WTC11 (cell line): ENCODE measurements around the gene SEC16A. TPM values are rescaled to one million over a fixed set of nuclear protein-coding genes. Genes with fewer than 3 reads are reported as not detected.

Experiments used
- ATAC-seq: fragments of 200-7000 bp; cut with Tn5 transposase; 2 replicates; pipeline ENCODE4 v1.10.0; 2021; ENCODE audit warnings: mild to moderate bottlenecking, moderate library complexity
- CTCF ChIA-PET: fragments of 300-600 bp; sonication (Branson Sonifier 250); formaldehyde crosslinking; loops from one replicate; lab custom pipeline; 2021; ENCODE audit warnings: antibody characterized with exemption; lab: Charles Lee
- POLR2A ChIA-PET: fragments of 350-600 bp; sonication (Branson Sonifier 250); formaldehyde crosslinking; loops from one replicate; lab custom pipeline; 2021; ENCODE audit warnings: antibody characterized with exemption; lab: Charles Lee
- DNase-seq: peaks from one replicate; pipeline ENCODE4 v3.0.0; 2021; ENCODE audit warnings: low spot score
- H3K27ac Mint-ChIP-seq: 2 replicates; pipeline ENCODE4 v1.8.0; 2021; ENCODE audit warnings: mixed read lengths
- H3K27me3 Mint-ChIP-seq: 2 replicates; pipeline ENCODE4 v1.8.0; 2021; ENCODE audit warnings: low read depth, mild to moderate bottlenecking, moderate library complexity, mixed read lengths
- H3K36me3 Mint-ChIP-seq: 2 replicates; pipeline ENCODE4 v1.8.0; 2021; ENCODE audit warnings: mixed read lengths
- H3K4me1 Mint-ChIP-seq: 2 replicates; pipeline ENCODE4 v1.8.0; 2022; ENCODE audit warnings: mixed read lengths
- H3K4me3 Mint-ChIP-seq: 2 replicates; pipeline ENCODE4 v1.8.0; 2021; ENCODE audit warnings: mild to moderate bottlenecking, moderate library complexity, mixed read lengths
- H3K9me3 Mint-ChIP-seq: 2 replicates; pipeline ENCODE4 v1.8.0; 2021; ENCODE audit warnings: mixed read lengths
- EMX1 ChIP-seq: fragments of 250-450 bp; sonication (Bioruptor Pico); IDR thresholded peaks from 2 replicates; pipeline ENCODE4 v1.8.0; 2021; ENCODE audit warnings: mild to moderate bottlenecking
- ETV6 ChIP-seq: sonication (generic); formaldehyde crosslinking; IDR thresholded peaks from 2 replicates; pipeline ENCODE4 v1.8.1; 2022; ENCODE audit warnings: mild to moderate bottlenecking, missing genetic modification reagents
- FOXP1 ChIP-seq: sonication (generic); formaldehyde crosslinking; IDR thresholded peaks from 2 replicates; pipeline ENCODE4 v1.8.0; 2022; ENCODE audit warnings: missing genetic modification reagents, mild to moderate bottlenecking, moderate library complexity, borderline replicate concordance
- GRHL2 ChIP-seq: fragments of 250-450 bp; sonication (Bioruptor Pico); IDR thresholded peaks from 2 replicates; pipeline ENCODE4 v1.8.0; 2022; ENCODE audit warnings: mild to moderate bottlenecking, moderate library complexity; ENCODE audit not compliant: insufficient replicate concordance, severe bottlenecking
- JUN ChIP-seq: sonication (generic); formaldehyde crosslinking; IDR thresholded peaks from 2 replicates; pipeline ENCODE4 v1.8.0; 2023; ENCODE audit warnings: mild to moderate bottlenecking, missing genetic modification reagents
- MXD4 ChIP-seq: fragments of 250-450 bp; sonication (Bioruptor Pico); IDR thresholded peaks from 2 replicates; pipeline ENCODE4 v1.8.0; 2021; ENCODE audit warnings: mild to moderate bottlenecking, moderate library complexity, borderline replicate concordance
- NFYB ChIP-seq: sonication (generic); formaldehyde crosslinking; conservative IDR thresholded peaks from 2 replicates; pipeline ENCODE4 v1.8.0; 2022; ENCODE audit warnings: low read depth, missing genetic modification reagents
- NR2C2 ChIP-seq: sonication (generic); formaldehyde crosslinking; IDR thresholded peaks from 2 replicates; pipeline ENCODE4 v1.8.0; 2022; ENCODE audit warnings: mild to moderate bottlenecking, missing genetic modification reagents
- OVOL2 ChIP-seq: fragments of 250-450 bp; sonication (Bioruptor Pico); IDR thresholded peaks from 2 replicates; pipeline ENCODE4 v1.9.0; 2021; ENCODE audit warnings: mild to moderate bottlenecking, borderline replicate concordance
- RORB ChIP-seq: fragments of 250-450 bp; sonication (Bioruptor Pico); IDR thresholded peaks from 2 replicates; pipeline ENCODE4 v1.9.0; 2021; ENCODE audit warnings: mild to moderate bottlenecking
- SMAD4 ChIP-seq: sonication (generic); formaldehyde crosslinking; IDR thresholded peaks from 2 replicates; pipeline ENCODE4 v1.8.0; 2022; ENCODE audit warnings: mild to moderate bottlenecking, missing genetic modification reagents
- TEAD4 ChIP-seq: sonication (generic); formaldehyde crosslinking; IDR thresholded peaks from 2 replicates; pipeline ENCODE4 v1.8.0; 2022; ENCODE audit warnings: mild to moderate bottlenecking, missing genetic modification reagents
- ZBTB21 ChIP-seq: sonication (generic); formaldehyde crosslinking; IDR thresholded peaks from 2 replicates; pipeline ENCODE4 v1.8.1; 2023; ENCODE audit warnings: mild to moderate bottlenecking, missing genetic modification reagents, borderline replicate concordance
- ZNF232 ChIP-seq: sonication (generic); formaldehyde crosslinking; IDR thresholded peaks from 2 replicates; pipeline ENCODE4 v1.8.0; 2022; ENCODE audit warnings: mild to moderate bottlenecking, missing genetic modification reagents
- ZNF396 ChIP-seq: fragments of 250-450 bp; sonication (Bioruptor Pico); IDR thresholded peaks from 2 replicates; pipeline ENCODE4 v1.8.0; 2021; ENCODE audit warnings: mild to moderate bottlenecking, moderate library complexity, borderline replicate concordance
- ZNF671 ChIP-seq: fragments of 250-450 bp; sonication (Bioruptor Pico); IDR thresholded peaks from 2 replicates; pipeline ENCODE4 v1.8.0; 2021; ENCODE audit warnings: mild to moderate bottlenecking
- total RNA-seq: library from RNA; stranded (reverse); gene quantifications from 3 replicates; pipeline ENCODE4 v1.2.3, GENCODE V29; 2021
- TF ChIP-seq, protein P1 (sequence below): sonication (generic); formaldehyde crosslinking; IDR thresholded peaks from 2 replicates; pipeline ENCODE4 v1.8.1; 2022; ENCODE audit warnings: low read depth, missing genetic modification reagents, borderline replicate concordance
- TF ChIP-seq, protein P2 (sequence below): sonication (generic); formaldehyde crosslinking; IDR thresholded peaks from 2 replicates; pipeline ENCODE4 v1.8.0; 2023; ENCODE audit warnings: missing genetic modification reagents, mild to moderate bottlenecking, borderline replicate concordance
- TF ChIP-seq, protein P3 (sequence below): fragments of 250-450 bp; sonication (Bioruptor Pico); IDR thresholded peaks from 2 replicates; pipeline ENCODE4 v1.9.0; 2021; ENCODE audit warnings: mild to moderate bottlenecking
- TF ChIP-seq, protein P4 (sequence below): fragments of 250-450 bp; sonication (Bioruptor Pico); IDR thresholded peaks from 2 replicates; pipeline ENCODE4 v2.1.2; 2022; ENCODE audit warnings: mild to moderate bottlenecking, moderate library complexity
- TF ChIP-seq, protein P5 (sequence below): sonication (generic); formaldehyde crosslinking; IDR thresholded peaks from 2 replicates; pipeline ENCODE4 v1.8.0; 2022; ENCODE audit warnings: mild to moderate bottlenecking, missing genetic modification reagents
- TF ChIP-seq, protein P6 (sequence below): sonication (generic); formaldehyde crosslinking; IDR thresholded peaks from 2 replicates; pipeline ENCODE4 v1.8.0; 2022; ENCODE audit warnings: mild to moderate bottlenecking, missing genetic modification reagents
- TF ChIP-seq, protein P7 (sequence below): fragments of 250-450 bp; sonication (Bioruptor Pico); IDR thresholded peaks from 2 replicates; pipeline ENCODE4 v1.9.0; 2021; ENCODE audit warnings: mild to moderate bottlenecking, borderline replicate concordance

SEC16A gene
- total RNA-seq, 1 experiment from 2014 or later = 70.9 TPM

DNA sequence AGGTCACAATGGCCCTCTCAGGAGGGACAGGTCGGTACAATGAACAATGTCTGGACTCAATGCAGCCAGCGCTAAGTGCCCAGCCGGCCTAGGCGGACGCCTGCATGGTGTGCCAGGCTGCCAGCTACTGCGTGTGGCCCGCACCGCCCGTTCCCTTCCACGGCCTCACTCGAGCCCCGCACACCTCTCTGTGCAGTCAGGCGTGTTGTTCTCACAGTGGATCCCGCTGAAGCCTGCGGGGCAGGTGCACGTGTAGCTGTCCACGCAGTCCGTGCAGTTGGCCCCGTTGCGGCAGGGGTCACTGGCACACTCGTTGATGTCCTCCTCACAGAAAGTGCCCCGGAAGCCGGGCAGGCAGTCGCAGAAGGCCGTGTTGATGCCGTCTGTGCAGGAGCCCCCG, 26.7 kb upstream of the SEC16A start (continued):
- TF ChIP-seq, protein P1, sequence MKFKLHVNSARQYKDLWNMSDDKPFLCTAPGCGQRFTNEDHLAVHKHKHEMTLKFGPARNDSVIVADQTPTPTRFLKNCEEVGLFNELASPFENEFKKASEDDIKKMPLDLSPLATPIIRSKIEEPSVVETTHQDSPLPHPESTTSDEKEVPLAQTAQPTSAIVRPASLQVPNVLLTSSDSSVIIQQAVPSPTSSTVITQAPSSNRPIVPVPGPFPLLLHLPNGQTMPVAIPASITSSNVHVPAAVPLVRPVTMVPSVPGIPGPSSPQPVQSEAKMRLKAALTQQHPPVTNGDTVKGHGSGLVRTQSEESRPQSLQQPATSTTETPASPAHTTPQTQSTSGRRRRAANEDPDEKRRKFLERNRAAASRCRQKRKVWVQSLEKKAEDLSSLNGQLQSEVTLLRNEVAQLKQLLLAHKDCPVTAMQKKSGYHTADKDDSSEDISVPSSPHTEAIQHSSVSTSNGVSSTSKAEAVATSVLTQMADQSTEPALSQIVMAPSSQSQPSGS (CRISPR knock-in tag) = no peak
- TF ChIP-seq, protein P2, sequence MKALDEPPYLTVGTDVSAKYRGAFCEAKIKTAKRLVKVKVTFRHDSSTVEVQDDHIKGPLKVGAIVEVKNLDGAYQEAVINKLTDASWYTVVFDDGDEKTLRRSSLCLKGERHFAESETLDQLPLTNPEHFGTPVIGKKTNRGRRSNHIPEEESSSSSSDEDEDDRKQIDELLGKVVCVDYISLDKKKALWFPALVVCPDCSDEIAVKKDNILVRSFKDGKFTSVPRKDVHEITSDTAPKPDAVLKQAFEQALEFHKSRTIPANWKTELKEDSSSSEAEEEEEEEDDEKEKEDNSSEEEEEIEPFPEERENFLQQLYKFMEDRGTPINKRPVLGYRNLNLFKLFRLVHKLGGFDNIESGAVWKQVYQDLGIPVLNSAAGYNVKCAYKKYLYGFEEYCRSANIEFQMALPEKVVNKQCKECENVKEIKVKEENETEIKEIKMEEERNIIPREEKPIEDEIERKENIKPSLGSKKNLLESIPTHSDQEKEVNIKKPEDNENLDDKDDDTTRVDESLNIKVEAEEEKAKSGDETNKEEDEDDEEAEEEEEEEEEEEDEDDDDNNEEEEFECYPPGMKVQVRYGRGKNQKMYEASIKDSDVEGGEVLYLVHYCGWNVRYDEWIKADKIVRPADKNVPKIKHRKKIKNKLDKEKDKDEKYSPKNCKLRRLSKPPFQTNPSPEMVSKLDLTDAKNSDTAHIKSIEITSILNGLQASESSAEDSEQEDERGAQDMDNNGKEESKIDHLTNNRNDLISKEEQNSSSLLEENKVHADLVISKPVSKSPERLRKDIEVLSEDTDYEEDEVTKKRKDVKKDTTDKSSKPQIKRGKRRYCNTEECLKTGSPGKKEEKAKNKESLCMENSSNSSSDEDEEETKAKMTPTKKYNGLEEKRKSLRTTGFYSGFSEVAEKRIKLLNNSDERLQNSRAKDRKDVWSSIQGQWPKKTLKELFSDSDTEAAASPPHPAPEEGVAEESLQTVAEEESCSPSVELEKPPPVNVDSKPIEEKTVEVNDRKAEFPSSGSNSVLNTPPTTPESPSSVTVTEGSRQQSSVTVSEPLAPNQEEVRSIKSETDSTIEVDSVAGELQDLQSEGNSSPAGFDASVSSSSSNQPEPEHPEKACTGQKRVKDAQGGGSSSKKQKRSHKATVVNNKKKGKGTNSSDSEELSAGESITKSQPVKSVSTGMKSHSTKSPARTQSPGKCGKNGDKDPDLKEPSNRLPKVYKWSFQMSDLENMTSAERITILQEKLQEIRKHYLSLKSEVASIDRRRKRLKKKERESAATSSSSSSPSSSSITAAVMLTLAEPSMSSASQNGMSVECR = no peak
- TF ChIP-seq JUN (CRISPR knock-in tag) (no peak), RORB (CRISPR knock-in tag) (no peak), EMX1 (CRISPR knock-in tag) (no peak), OVOL2 (CRISPR knock-in tag) (no peak), ZNF232 (CRISPR knock-in tag) (no peak), TEAD4 (CRISPR knock-in tag) (no peak), ZBTB21 (no peak), MXD4 (no peak)
- TF ChIP-seq, protein P3, sequence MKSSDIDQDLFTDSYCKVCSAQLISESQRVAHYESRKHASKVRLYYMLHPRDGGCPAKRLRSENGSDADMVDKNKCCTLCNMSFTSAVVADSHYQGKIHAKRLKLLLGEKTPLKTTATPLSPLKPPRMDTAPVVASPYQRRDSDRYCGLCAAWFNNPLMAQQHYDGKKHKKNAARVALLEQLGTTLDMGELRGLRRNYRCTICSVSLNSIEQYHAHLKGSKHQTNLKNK (CRISPR knock-in tag) = no peak
- TF ChIP-seq, protein P4, sequence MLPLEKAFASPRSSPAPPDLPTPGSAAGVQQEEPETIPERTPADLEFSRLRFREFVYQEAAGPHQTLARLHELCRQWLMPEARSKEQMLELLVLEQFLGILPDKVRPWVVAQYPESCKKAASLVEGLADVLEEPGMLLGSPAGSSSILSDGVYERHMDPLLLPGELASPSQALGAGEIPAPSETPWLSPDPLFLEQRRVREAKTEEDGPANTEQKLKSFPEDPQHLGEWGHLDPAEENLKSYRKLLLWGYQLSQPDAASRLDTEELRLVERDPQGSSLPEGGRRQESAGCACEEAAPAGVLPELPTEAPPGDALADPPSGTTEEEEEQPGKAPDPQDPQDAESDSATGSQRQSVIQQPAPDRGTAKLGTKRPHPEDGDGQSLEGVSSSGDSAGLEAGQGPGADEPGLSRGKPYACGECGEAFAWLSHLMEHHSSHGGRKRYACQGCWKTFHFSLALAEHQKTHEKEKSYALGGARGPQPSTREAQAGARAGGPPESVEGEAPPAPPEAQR (CRISPR knock-in tag) = no peak
- TF ChIP-seq, protein P5, sequence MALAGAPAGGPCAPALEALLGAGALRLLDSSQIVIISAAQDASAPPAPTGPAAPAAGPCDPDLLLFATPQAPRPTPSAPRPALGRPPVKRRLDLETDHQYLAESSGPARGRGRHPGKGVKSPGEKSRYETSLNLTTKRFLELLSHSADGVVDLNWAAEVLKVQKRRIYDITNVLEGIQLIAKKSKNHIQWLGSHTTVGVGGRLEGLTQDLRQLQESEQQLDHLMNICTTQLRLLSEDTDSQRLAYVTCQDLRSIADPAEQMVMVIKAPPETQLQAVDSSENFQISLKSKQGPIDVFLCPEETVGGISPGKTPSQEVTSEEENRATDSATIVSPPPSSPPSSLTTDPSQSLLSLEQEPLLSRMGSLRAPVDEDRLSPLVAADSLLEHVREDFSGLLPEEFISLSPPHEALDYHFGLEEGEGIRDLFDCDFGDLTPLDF (CRISPR knock-in tag) = no peak

DNA sequence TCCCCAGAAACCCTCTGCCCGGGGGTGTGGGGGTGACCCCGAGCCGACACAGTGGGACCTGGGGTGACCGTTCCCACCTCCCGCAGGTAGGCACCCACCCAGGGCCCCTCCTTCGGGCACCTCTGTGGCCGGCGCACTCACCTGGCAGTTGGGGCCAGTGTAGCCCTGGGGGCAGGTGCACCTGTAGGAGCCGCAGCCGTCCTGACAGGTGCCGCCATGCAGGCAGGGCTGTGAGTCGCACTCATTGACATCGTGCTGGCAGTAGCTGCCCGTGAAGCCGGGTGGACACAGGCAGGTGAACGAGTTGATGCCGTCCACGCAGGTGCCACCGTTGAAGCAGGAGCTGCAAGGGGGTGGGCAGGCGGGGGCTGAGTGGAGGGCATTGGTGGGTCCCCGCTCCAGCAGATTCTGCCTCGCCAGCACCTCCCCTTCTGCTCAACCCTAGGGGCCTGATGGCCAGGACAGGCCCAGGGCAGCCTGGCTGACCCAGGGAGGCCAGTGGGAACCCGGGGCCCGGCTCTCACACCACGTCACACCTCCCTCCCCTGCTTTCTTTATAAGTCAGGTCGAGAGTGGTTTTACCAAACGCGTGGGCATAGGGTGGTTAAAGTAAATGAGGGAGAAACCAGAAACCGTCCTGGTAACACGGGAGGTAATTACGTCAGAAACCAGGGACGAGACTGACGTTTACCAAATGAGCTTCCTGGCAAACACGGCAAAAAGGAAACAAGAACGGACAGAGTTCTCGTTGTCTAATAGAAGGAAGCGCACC, 26.1 kb upstream of the SEC16A start:
- Mint-ChIP-seq H3K4me3 (no peak overlapping the region), H3K27me3 (no peaks in the 10 kb centered on the region), H3K9me3 (no peaks in the 10 kb centered on the region), H3K27ac (no peak overlapping the region), H3K36me3 (peaks cover 27% of the 10 kb centered on the region), H3K4me1 (no peaks in the 10 kb centered on the region)
- CTCF ChIA-PET = interaction anchor here (1.6 kb wide), 1 partner anchor 118 kb away, joined by 3 read pairs; no protein-coding TSS in a partner anchor
- DNase-seq (no peak), ATAC-seq (no peak)
- POLR2A ChIA-PET = interaction anchor here (0.6 kb wide), 1 partner anchor 126 kb away, joined by 3 read pairs; no protein-coding TSS in a partner anchor
- TF ChIP-seq, protein P6, sequence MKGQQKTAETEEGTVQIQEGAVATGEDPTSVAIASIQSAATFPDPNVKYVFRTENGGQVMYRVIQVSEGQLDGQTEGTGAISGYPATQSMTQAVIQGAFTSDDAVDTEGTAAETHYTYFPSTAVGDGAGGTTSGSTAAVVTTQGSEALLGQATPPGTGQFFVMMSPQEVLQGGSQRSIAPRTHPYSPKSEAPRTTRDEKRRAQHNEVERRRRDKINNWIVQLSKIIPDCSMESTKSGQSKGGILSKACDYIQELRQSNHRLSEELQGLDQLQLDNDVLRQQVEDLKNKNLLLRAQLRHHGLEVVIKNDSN (CRISPR knock-in tag) = no peak
- TF ChIP-seq NFYB (no peak), SMAD4 (CRISPR knock-in tag) (no peak), ZNF396 (no peak), NR2C2 (CRISPR knock-in tag) (no peak), ZNF671 (no peak), ETV6 (no peak), FOXP1 (no peak), GRHL2 (no peak), JUN (CRISPR knock-in tag) (no peak)
- TF ChIP-seq, protein P7, sequence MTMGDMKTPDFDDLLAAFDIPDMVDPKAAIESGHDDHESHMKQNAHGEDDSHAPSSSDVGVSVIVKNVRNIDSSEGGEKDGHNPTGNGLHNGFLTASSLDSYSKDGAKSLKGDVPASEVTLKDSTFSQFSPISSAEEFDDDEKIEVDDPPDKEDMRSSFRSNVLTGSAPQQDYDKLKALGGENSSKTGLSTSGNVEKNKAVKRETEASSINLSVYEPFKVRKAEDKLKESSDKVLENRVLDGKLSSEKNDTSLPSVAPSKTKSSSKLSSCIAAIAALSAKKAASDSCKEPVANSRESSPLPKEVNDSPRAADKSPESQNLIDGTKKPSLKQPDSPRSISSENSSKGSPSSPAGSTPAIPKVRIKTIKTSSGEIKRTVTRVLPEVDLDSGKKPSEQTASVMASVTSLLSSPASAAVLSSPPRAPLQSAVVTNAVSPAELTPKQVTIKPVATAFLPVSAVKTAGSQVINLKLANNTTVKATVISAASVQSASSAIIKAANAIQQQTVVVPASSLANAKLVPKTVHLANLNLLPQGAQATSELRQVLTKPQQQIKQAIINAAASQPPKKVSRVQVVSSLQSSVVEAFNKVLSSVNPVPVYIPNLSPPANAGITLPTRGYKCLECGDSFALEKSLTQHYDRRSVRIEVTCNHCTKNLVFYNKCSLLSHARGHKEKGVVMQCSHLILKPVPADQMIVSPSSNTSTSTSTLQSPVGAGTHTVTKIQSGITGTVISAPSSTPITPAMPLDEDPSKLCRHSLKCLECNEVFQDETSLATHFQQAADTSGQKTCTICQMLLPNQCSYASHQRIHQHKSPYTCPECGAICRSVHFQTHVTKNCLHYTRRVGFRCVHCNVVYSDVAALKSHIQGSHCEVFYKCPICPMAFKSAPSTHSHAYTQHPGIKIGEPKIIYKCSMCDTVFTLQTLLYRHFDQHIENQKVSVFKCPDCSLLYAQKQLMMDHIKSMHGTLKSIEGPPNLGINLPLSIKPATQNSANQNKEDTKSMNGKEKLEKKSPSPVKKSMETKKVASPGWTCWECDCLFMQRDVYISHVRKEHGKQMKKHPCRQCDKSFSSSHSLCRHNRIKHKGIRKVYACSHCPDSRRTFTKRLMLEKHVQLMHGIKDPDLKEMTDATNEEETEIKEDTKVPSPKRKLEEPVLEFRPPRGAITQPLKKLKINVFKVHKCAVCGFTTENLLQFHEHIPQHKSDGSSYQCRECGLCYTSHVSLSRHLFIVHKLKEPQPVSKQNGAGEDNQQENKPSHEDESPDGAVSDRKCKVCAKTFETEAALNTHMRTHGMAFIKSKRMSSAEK (CRISPR knock-in tag) = no peak
